Ovary (tissue), 9 donors: Measurements from ENCODE around the gene GUCD1. TPM values are rescaled to one million over a fixed set of nuclear protein-coding genes. Genes with fewer than 3 reads are reported as not detected.

Experiments
- DNase-seq, 5 donors: peaks; one replicate each; pipeline ENCODE4 v3.0.0-alpha.2; 2019 to 2020
- H3K27ac ChIP-seq, 2 donors: fragments of 200-600 bp; one replicate each; pipeline versions ENCODE4 v1.5.1 to v1.8.0; 2019 to 2022
- H3K27me3 ChIP-seq: fragments of 200-600 bp; one replicate; pipeline ENCODE4 v1.8.0; 2022
- H3K36me3 ChIP-seq: fragments of 200-600 bp; sonication (generic); one replicate; pipeline ENCODE4 v1.5.1; 2019
- H3K4me1 ChIP-seq: one replicate; pipeline ENCODE4 v1.8.1; 2013; ENCODE audit warnings: mild to moderate bottlenecking, moderate library complexity; ENCODE audit not compliant: insufficient read depth
- H3K4me3 ChIP-seq: fragments of 200-600 bp; sonication (generic); one replicate; pipeline ENCODE4 v1.5.1; 2017
- H3K9me3 ChIP-seq, 2 donors: fragments of 200-600 bp in 1 of 2; sonication (generic) in 1 of 2; one replicate each; pipeline versions ENCODE4 v1.5.1 to v1.8.1; 2013 to 2019; ENCODE audit warnings: mild to moderate bottlenecking in 1 of 2, moderate library complexity in 1 of 2
- CTCF ChIP-seq, 3 donors: fragments of 450-650 bp in 2 of 3; fragments of 200-600 bp in 1 of 3; IDR thresholded peaks; one replicate each; pipeline versions ENCODE4 v1.5.1 to v1.8.0; 2016 to 2022; ENCODE audit warnings: antibody characterized with exemption in 3 of 3, mild to moderate bottlenecking in 1 of 3
- EP300 ChIP-seq: sonication (generic); formaldehyde crosslinking; IDR thresholded peaks from one replicate; pipeline ENCODE4 v1.6.1; 2017; ENCODE audit warnings: antibody characterized with exemption
- POLR2A ChIP-seq: fragments of 450-650 bp; IDR thresholded peaks from one replicate; pipeline ENCODE4 v1.6.1; 2017; ENCODE audit warnings: antibody characterized with exemption, mild to moderate bottlenecking, moderate library complexity
- whole genome bisulfite sequencing, 3 donors: extraction: QIAGEN DNeasy Blood & Tissue Kit in 1 of 3; methylation state at CpG; one replicate each; pipeline versions ENCODE4 v1.1.5 to v1.1.7; 2013 to 2017; 5-methylcytosine and 5-hydroxymethylcytosine counted together
- intact Hi-C, 4 donors: fragments of 100-400 bp; cut with DNase I; formaldehyde crosslinking; loops; one replicate each; pipeline versions ENCODE4 v1.11.0 to v1.15.1; 2022 to 2023
- polyA plus RNA-seq, 2 donors: library from polyadenylated mRNA; stranded (reverse); fragments of 200-250 nt in 1 of 2; fragments of 350-450 nt in 1 of 2; fragmentation: Illumina TruSeq in 1 of 2; extraction: RNeasy Lipid Tissue Mini Kit (QIAGEN cat#74804) in 1 of 2; gene quantifications; one replicate each; pipeline ENCODE4 v1.2.3, GENCODE V29; 2013 to 2014
- total RNA-seq, 7 donors: library from RNA; depleted of rRNA in 2 of 7; stranded (reverse); fragments of >200 nt in 2 of 7; fragmentation: NEBNext Ultra II Directional in 3 of 7; extraction: Animal tissue kit (Norgen Biotek cat#: 25700) in 3 of 7; gene quantifications; one replicate each; pipeline versions ENCODE4 v1.1.0 to v1.2.4, GENCODE V29; 2016 to 2023
- donor health status: DM: no; HTN: no; CAD: no; lungs with moderate emphysema.
- donor health status: DM: no; HTN: no; CAD: no.
- donor health status: Bipolar disorder and iron deficiency.
- donor health status: DM: yes; HTN: yes; CAD: no.
- donor health status: DM: no; HTN: no; CAD: no.
- donor health status: DM: yes; HTN: yes; CAD: no.

Gene GUCD1
- total and polyA plus RNA-seq, 9 donors, result 30.3 to 85.4 (median 55.4) TPM

DNA sequence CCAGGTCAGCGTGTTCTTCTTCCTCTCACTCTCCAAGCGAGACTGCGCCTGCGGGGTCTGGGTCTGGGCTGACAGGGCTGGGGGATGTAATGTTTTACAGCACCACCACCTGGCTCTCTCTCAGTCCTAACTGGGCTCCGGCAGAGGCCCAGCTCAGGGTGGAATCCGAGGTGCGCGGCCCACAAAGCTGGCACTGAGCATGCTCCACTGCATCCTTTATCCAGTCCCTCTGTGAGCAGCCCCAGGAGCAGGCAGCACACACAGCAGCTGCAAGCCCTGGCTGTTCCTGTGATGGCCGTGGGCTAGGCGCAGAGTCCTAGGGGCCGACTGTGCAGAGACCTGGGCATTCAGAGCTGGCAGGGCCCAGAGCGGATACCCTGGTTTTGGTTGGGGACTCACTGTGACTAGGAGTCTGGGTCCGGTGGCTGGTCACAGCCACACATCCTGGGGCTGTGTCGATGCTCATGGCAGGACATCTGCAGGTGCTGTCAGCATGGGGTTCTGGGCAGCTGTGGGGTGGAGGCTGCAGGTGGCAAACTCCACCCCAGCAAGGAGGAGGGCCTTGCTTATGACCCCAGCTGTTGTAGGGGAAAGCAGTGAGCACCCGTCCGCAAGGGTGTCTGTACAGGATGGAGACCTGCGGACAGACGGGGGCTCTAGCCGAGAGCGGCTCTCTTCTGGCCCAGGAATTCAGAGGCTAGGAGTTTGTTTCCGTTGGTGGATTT is 34.0 kb upstream of the GUCD1 start:
- intact Hi-C loops, result no loop called here
- no peaks in the 10 kb centered on the region for H3K4me1 ChIP-seq
- DNase-seq, result no peak
- H3K27me3 ChIP-seq, result no peaks in the 10 kb centered on the region
- TF ChIP-seq POLR2A (no peak), EP300 (no peak), CTCF (IDR thresholded peaks at IDR 0.05) (no peak)
- no peak overlapping the region for H3K4me3 ChIP-seq
- 81 to 88% (median 86%) methylated on average over 20 to 21 of the region's 21 CpGs for WGBS, 3 donors
- H3K27ac ChIP-seq, result no peak overlapping the region
- no peaks in the 10 kb centered on the region for H3K36me3 ChIP-seq
- H3K9me3 ChIP-seq, result no peaks in the 10 kb centered on the region

DNA sequence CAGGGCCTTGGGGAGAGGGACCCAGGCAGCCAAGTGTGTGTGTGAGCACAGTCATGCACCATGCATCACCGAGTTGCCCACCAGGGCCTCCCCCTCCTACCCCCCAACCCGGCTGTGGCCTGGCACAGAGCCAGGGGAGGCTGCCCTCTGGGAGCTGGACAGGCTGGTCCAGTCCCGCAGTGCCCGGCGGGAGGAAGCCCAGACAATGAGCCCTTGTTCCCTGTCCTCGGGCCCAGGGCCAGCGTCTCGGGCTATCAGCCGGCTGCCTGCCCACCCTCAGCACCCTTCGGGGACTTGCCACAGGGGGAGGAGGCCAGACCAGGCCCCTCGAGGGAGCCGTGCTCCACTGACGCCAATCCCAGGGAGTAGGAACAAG is 33.4 kb upstream of the GUCD1 start:
- TF ChIP-seq EP300 (no peak), CTCF (IDR thresholded peaks at IDR 0.05) (no peak), POLR2A (no peak)
- intact Hi-C loops, result no loop called here
- H3K4me3 ChIP-seq, result no peak overlapping the region
- WGBS, 3 donors, result 36 to 63% (median 60%) methylated on average over 8 to 13 of the region's 13 CpGs
- H3K27ac ChIP-seq, result no peak overlapping the region
- H3K4me1 ChIP-seq, result no peaks in the 10 kb centered on the region
- no peaks in the 10 kb centered on the region for H3K27me3 ChIP-seq
- no peaks in the 10 kb centered on the region for H3K36me3 ChIP-seq
- DNase-seq, result peak in 3 of 5 donors; percentile 41 to 47 (median 44)
- no peaks in the 10 kb centered on the region for H3K9me3 ChIP-seq

GRCh38 chr22:24587948-24588347 is 33.0 kb upstream of the GUCD1 start:
- Histone ChIP-seq H3K9me3 (no peaks in the 10 kb centered on the region), H3K36me3 (no peaks in the 10 kb centered on the region), H3K4me1 (no peaks in the 10 kb centered on the region), H3K4me3 (no peak overlapping the region), H3K27ac (no peak overlapping the region), H3K27me3 (no peaks in the 10 kb centered on the region)
- no peak for TF ChIP-seq CTCF (IDR thresholded peaks at IDR 0.05)
- no peak for TF ChIP-seq POLR2A
- TF ChIP-seq EP300, result no peak
- intact Hi-C loops, result no loop called here
- DNase-seq, result peak in 1 of 5 donors; percentile 26
- WGBS, 3 donors, result 80 to 88% (median 84%) methylated on average over 5 to 8 of the region's 8 CpGs

DNA sequence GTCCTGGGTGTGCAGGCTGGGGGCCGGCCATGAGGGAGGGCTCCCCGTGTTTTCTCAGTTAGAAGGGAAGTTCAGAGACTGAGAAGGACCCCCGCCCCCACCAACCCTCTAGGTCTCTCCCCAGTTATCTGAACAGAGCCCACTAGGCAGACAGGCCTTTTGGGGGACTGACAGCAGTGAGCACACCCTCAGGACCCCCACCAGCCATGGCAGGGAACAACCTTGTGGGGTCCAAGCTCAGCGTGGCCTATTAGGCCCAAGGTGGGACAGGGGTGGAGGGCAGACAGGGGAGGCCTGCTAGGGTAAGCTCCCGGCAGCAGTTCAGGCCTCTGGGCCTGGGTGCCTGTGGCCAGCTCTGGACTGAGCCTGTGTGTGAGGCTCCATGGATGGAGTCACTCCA is 32.3 kb upstream of the GUCD1 start:
- no peaks in the 10 kb centered on the region for H3K27me3 ChIP-seq
- no peaks in the 10 kb centered on the region for H3K4me1 ChIP-seq
- no peaks in the 10 kb centered on the region for H3K36me3 ChIP-seq
- no peaks in the 10 kb centered on the region for H3K9me3 ChIP-seq
- H3K27ac ChIP-seq, result no peak overlapping the region
- peak in 1 of 5 donors; percentile 21 for DNase-seq
- no peak for TF ChIP-seq POLR2A
- TF ChIP-seq EP300, result no peak
- no peak for TF ChIP-seq CTCF (IDR thresholded peaks at IDR 0.05)
- H3K4me3 ChIP-seq, result no peak overlapping the region
- intact Hi-C loops, result no loop called here
- WGBS, 3 donors, result 75 to 82% (median 77%) methylated on average over 5 of the region's 5 CpGs
